GM18909 (cell line): ENCODE measurements around the gene TMEM18.

Source experiments
- ATAC-seq: cut with Tn5 transposase; IDR thresholded peaks from one replicate; pipeline ENCODE4 v1.9.1; 2021; ENCODE audit warnings: mild to moderate bottlenecking; ENCODE audit not compliant: unreplicated experiment, poor library complexity

Gene TMEM18

DNA sequence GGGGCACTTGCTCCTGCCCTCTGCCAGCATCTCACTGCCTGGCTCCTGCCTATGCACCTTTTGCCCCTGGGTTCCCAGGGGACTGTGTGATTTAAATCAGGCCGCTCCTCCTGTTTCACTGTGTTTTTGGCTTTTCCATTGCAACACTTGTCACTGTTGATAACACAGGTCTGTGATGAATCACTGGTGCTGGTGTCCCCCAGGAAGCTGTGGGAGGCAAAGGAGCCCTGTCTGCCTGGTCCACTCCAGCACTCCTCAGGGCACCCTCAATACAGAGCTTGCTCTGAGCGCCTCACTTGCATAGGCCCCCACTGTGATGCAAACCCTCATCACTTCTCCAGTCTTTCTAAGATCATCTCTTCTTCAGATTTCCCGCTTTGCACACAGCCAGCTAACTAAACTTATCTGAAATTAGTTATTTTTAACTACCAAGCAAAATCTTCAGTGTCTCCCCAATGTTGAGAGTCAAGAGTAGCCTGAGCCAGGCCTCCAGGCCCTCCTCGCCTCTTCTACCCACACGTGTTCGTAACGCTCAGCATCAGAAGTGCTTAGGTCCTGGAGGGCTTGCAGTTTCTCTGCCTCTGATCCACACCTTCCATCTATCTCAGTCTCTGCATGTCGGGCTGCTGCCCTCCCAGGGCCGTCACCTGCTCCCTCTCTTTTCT lies 2.8 kb downstream of the TMEM18 start:
- no peak for ATAC-seq

DNA sequence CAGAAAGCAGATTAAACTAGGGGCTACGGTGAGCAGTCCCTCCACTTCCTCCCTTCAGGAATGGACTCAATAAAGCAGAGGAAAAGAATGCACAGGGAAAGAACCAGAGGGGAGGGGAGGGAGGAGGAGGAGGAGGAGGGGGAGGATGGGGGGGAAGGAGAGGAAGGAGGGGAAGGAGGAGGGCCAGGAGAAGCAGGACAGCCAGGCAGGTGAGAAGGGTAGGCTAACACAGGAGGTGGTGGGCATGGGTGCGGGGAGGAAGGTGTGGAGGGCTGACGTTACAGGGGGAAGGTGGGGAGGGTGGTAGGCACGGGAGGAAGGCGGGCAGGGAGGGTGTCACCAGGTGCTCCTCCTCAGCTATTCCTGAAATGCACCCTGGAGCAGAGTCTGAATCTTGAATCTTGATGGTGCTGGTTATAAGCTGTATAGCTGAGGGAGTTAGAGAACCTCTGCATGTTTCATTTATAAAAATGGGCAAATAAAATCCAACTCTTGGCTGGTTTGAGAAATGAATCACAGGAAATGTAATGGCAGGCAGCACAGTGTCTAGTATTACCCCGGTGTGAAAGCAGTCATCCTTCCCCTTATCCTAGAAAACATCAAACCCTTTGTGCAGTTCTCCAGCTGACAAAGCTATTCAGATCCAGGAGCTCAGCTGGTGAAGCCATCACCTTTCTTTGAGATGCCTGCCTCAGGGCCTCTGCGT lies 3.4 kb downstream of the TMEM18 start:
- no peak for ATAC-seq

DNA sequence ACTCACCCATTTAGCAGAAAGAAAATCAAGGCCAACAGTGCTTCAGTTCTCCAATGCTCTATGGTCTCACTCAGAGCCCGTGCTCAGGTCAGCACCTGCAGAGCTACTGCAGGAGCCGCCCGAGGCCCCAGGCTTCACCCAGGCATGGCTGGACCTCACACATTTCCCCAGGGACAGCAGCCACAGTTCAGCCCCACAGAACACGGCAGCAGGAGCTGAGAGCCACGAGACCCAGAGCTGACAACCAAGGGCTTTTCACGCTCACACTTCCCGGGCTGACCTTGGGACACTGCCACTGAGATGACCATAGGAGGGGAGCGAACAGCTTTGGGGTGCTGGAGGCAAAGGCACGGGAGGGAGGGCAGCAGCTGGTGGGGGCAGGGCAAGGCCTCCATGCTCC lies 4.2 kb downstream of the TMEM18 start:
- no peak for ATAC-seq

DNA sequence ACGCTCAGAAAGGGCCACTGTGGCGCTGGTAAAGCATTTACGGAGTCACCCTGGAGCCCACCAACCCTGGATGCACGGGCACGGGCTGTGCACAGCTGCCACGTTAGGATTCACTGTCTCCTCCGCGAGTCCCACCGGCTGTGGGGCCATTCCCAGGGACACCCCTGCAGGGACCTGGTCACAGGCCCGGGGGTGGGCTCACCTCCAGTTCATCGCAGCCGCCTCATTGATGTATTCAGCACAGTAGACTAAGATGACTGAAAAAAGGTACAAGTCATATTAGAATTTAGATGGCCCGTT lies 4.7 kb downstream of the TMEM18 start:
- no peak for ATAC-seq

DNA sequence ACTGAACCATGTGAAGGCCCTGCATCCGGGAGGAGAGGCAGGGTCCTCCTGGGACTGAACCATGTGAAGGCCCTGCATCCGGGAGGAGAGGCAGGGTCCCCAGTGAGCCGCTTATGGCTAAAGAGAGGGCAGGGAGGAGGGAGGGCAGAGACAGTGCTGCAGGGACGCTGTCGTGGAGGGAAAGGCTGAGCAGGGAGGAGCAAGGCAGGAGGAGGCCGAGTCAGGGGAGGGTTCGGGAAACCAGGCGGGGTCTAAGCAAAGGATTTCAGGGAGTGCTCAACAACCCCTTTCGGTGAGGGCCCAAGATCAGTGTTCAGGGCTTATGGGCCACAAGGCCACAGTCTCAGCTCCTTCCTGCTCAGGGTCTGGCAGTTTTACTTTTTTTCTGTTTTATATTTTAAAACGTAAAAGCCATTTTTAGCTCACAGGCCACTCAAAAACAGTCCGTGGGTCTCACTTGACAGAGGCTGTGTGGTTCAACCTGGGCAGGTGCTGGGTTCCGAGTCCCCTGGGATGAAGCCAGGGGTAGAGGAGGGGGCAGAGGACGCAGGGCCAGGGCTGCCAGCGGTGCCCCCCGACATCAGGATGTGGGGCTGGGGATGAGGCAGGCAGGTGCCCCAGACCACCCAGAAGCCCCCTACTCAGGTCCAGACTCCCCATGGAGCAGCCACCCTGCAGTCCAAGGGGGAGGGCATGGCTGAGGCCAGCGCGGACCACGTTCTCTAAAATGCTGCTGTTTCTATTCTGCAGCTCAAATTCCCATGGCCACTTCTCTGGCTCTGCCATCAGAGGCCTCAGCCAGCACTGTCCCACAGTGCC lies 5.2 kb downstream of the TMEM18 start:
- no peak for ATAC-seq

DNA sequence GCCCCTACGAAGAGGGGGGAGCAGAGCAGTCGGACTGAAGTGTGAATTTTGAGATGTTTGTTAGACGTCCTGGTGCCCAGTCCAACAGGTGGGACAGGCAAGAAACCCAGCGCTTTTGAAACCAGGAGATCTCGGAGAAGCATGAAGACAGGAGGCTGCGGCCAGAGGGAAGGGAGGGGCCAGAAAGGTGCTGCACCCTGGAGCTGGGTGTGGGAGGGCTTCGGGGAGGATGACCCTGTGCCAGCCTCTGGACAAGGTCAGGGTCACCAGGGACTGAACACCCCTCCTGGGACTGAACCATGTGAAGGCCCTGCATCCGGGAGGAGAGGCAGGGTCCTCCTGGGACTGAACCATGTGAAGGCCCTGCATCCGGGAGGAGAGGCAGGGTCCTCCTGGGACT lies 6.1 kb downstream of the TMEM18 start:
- ATAC-seq: no peak

DNA sequence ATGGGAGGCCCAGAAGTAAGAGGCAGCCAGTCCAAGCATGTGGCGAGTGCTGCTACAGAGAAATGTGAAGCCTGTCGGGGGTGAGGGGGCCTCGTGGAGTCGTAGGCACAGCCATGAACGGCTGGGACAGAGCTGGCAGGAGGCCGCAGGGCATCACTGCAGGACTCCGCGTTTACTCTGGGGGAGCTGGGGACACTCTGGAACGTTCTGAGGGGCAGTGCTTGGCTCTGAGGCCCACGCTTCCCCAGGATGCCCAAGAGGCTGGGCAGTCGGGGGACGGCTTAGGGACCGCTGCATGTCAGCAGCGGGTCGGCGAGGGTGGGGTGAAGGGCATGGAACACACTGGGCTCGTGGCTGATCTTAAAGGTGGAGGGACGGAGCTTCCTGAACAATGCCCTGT lies 6.6 kb downstream of the TMEM18 start:
- no peak for ATAC-seq

DNA sequence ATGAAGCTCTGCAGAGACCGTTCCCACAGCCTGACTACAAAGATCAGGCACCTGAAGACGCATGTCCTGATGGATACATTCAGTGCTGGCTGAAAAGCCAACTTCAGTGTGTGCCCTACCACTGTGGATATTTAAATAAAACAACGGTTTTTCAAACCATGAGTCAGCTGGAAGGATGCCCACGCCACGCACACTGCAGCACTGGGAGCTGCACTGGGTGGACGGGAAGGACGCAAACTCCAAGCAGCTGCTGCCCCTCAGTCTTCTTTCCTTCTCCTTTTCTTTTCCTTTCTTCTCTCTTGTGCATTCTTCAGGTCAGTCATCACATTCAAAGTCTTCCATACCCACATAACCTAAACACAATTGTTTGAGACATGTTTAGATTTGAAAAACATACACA lies 7.9 kb downstream of the TMEM18 start:
- no peak for ATAC-seq

DNA sequence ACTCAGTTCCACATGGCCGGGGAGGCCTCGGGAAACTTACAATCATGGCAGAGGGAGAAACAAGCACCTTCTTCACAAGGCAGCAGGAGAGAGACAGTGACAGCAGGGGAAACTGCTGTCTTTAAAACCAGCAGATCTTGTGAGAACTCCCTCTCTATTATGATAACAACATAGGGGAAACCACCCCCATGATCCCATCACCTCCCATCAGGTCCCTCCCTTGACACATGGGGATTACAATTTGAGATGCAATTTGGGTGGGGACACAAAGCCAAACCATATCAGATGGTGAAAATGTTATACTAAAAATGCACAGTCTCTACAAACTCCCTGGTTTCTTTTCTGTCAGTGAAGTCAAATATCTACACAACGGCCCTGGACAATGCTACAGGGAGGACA lies 9.2 kb downstream of the TMEM18 start:
- no peak for ATAC-seq

DNA sequence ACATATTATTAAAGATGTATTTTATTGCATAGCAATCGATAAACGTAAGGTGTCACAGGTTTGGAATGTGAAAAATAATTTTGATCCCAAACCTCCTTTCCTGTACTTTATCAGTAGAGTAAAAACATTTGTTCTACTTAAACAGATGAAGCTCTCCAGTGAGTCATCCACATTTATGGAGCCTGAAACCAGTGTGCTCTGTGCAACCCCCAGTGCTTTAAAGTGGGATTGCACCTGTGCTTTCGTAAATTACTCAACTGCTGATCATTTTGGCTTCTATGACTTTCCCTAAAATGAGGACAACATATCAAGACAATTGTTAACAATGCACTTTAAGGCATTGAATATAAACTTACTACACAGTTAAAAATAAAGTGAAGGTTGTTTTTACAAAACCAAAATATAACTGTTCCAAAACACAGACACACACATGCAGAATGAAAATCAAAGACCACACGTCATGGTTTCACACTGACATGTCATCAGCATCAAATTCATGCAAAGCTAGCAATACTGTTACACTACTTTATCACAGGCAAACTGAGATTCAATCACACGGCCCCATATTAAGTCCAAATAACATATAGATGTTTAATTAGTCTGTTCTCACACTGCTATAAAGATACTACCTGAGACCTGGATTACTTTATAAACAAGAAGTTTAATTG lies 9.7 kb downstream of the TMEM18 start:
- ATAC-seq: peak; percentile 62

DNA sequence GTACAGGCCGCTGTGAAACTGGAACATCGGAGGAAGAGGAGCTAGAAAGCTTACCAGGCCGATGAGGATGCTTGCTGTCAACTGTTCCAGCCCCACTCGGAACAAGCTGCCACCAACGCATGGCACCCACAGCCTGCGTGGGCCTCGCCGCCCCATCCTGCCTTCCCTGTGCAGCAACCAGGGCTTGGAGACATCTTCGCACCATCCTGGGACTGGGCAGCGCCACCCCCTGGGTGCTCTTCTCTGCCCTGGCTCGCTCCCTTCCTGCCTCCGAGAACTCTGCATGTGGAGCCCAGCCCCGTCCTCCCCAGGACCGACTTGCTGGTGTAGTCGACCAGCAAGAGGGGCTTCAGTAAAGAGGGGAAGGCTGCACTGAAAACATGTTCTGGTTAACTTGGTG lies 10.8 kb downstream of the TMEM18 start:
- ATAC-seq: no peak

DNA sequence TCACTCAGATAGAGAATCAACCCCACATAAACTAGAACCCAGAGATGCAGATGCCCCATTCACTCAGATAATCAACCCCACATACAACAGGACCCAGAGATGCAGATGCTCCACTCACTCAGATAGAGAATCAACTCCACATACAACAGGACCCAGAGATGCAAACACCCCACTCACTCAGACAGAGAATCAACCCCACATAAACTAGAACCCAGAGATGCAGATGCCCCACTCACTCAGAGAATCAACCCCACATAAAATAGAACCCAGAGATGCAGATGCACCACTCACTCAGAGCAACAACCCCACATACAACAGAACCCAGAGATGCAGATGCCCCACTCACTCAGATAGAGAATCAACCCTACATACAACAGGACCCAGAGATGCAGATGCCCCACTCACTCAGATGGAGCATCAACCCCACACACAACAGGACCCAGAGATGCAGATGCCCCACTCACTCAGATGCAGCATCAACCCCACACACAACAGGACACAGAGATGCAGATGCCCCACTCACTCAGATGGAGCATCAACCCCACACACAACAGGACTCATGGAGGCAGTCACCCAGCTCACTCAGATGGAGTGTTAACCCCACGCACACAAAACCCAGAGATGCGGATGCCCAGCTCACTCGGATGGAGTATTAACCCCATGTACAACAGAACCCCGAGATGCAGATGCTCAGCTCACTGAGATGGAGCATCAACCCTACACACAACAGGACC lies 11.7 kb downstream of the TMEM18 start:
- no peak for ATAC-seq

DNA sequence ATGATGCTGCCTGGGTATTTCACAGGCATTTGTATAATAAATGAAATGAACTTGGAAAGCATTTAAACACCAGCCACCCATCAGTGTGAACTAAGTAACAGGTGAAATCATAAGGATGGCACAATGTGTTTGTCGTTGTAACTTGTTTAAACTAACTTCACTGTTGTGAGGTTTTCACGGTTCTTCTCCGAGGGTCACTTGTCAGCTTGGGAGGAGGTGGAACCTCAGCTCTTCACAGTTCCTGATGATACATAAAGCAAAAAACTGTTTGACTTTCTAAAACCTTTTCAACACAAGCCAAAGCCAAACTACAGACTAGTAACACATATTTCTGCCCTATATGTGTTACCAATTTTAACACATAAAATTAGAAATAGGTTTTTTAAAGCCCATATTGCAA lies 13.1 kb downstream of the TMEM18 start:
- no peak for ATAC-seq

DNA sequence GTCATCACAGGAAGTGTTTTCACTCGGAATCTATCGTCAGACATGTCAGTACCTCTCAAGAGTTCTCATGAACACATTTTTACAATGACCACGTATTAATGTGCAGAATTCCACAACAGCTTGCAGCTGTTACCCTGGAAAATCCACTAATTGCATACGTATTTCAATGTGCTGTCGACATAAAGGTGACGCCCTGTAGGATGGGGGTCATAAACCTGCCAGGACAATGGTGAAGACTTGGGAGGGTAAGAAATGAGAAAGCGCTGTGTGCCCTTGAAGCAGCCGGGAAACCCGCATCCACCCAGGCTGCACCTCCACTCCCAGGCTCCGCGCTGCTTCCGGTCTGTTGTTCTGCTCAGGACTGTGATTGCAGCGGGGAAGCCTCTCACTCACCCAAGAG lies 14.0 kb downstream of the TMEM18 start:
- ATAC-seq: no peak

DNA sequence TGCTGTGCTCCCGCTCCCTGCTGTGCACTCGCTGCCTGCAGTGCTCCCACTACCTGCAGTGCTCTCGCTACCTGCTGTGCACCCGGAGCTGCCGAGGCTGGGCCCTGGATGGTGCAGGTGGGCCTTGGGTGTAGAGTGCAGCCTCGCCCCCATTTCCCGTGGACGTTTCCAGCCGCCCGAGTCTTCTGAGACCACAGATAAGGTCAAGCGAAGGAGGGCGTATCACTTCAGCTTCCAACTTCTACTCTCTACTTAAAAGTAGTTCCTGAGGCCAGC lies 15.9 kb downstream of the TMEM18 start:
- ATAC-seq: no peak

DNA sequence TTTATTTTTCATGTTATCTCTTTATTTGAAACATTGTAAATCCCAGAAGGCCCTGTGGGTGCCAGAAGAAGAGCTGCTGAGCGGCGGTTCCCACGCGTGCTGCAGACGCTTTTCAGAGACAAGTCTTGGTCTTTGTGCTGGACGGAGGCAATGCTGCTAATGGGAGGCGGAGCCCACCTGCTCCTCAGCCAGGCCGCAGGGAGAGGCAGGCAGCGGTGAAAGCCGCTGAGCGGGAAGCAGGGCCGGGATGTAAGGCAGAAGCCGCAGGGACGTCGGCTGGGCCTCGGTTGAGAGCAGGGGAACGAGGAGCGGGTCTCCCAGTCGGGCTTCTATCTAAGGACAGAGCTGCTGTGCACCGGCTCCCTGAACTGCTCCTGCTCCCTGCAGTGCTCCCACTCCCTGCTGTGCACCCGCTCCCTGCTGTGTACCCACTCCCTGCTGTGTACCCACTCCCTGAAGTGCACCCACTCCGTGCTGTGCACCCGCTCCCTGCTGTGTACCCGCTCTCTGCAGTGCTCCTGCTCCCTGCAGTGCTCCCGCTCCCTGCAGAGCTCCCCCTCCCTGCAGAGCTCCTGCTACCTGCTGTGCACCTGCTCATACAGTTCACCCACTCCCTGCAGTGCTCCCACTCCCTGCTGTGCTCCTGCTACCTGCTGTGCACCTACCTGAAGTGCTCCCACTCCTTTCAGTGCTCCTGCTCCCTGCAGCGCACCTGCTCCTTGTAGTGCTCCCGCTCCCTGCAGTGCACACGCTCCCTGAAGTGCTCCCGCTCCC lies 16.4 kb downstream of the TMEM18 start:
- no peak for ATAC-seq

DNA sequence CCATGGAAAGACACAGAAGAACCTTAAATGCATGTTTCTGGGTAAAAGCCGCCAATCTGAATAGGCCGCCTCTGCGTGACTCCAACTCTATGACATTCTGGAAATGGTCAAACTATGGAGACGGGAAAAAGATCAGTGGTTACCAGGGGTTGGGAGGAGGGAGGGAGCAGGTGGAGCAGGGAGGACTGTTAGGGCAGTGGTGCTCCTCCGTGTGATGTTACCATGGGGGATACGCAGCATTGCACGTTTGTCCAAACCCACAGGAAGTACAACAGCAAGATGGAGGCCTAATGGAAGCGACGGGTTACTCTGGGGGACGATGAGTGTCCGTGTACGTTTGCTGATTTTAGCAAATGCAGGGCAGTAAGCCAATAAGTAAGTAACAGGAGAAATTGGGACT lies 17.2 kb downstream of the TMEM18 start:
- no peak for ATAC-seq

DNA sequence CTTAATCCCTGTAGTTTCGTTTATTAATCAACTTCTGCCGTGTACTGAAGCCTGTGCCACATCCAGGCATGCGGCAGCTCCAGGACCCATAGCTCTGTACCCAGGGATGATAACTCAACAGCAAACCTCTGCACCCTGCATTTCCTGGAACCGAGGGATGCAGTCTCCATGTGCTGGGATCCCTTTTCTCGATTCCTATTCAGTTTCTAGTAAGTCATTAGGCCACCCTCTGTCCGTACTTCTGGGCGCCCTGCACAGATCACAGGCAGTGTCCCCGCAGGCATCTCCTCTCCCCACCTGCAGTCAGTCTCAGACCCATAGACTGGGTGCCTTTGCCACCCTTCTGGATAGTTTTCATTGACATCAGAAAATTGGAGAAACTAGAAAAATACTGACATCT lies 18.8 kb downstream of the TMEM18 start:
- no peak for ATAC-seq

DNA sequence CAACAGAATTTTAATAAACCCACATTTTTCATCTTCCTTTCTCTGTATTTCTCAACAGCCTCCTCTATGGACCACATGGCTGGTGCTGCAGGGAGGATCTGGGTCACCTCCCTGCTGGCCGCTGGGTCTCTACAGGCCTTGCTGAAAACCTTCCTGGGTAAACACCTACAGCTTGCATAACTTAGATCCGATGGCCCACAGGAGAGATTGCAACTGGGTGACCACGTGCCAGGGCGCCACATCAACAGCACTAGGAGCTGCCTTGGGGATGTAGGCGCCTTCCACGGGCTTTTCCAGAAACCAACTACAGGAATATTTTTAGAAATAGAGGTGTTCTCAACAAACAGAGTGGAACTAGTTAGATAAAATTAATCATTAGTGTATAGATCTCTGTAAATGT lies 19.4 kb downstream of the TMEM18 start:
- no peak for ATAC-seq

DNA sequence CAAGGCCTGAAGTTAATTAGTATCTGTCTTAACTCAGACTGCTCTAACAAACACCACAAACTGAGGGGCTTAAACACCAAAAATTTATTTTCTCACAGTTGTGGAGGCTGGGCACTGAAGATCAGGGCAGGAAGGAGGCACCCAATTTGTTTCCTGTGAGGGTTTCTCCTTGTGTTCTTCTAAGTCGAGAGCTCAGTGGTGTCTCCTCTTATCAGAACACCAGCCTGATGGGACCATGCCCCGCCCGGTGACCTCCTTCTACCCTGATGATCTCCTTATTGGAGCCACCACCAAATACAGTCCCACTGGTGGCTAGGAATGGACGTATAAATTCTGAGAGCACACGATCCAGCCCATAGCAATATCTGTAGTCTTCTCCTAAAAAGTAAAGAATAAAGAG lies 20.5 kb downstream of the TMEM18 start:
- no peak for ATAC-seq
